ENCODE measurements around the gene FILIP1.

FILIP1 gene

DNA sequence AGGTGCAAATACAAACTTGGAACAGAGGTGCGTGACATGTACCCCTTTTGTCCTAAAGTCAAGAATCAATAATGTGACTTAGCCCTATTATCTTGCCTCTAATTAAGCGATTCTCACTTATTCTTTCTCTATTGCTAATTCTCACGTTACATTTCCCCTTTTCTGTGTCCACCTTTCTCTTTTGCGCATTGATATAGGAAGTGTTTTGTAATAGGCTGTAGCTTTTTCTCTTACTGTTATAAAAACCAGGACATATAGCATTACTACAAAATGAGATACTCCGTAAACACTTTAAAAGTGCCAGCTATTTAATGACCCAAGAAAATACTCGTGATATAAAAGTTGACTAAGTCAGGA, 208.3 kb downstream of the FILIP1 start:
- DNase-seq (ENCODE audit: low read depth) = no peak
- peak overlapping the region; percentile 60 for H3K4me3 ChIP-seq (ENCODE audit: low read depth, low read length)
- TF ChIP-seq, protein P1, sequence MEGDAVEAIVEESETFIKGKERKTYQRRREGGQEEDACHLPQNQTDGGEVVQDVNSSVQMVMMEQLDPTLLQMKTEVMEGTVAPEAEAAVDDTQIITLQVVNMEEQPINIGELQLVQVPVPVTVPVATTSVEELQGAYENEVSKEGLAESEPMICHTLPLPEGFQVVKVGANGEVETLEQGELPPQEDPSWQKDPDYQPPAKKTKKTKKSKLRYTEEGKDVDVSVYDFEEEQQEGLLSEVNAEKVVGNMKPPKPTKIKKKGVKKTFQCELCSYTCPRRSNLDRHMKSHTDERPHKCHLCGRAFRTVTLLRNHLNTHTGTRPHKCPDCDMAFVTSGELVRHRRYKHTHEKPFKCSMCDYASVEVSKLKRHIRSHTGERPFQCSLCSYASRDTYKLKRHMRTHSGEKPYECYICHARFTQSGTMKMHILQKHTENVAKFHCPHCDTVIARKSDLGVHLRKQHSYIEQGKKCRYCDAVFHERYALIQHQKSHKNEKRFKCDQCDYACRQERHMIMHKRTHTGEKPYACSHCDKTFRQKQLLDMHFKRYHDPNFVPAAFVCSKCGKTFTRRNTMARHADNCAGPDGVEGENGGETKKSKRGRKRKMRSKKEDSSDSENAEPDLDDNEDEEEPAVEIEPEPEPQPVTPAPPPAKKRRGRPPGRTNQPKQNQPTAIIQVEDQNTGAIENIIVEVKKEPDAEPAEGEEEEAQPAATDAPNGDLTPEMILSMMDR (IDR thresholded peaks at IDR 0.05; ENCODE audit: low read depth, low read length, missing control alignments) = no peak

DNA sequence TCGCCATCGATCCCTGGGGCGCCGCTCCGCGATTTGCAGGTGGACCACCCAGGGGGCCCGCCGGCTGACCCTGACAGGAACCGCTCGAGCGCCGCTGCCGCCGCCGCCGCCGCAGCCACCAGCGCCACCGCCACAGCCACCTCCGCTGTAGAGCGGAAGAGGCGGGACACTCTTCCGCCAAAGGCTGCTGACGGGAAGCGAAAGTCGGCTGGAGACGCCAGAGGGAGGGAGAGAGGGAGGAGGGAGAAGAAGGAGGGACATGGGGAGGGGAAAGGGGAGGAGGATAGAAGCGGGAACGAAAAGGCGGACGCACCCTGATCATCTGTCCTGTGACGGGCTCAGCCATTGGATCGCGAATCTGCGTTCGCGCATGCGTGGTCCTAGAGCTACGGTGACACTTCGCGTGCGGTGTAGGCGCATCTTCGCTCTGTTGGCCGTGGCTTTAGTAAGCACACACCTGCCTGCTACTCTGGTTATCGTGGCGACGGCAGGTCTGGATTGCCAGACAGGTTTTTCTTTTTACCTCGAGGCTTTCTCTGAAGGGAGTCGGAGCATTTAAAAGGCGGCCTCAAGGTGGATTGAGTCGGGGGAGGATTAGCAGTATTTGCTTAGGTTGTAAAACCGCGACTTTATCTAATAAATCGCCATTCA, 208.8 kb downstream of the FILIP1 start, which contains the start of gene TMEM30A:
Gene TMEM30A, minus strand, starts transcription at position 161 of the 651 bp plus-strand sequence. Its CDS starts 154 bp downstream, at position 7.
- TF ChIP-seq, protein P1 (IDR thresholded peaks at IDR 0.05; ENCODE audit: low read depth, low read length, missing control alignments) = no peak
- peak within 1 kb of the TSS; percentile 60 for H3K4me3 ChIP-seq (ENCODE audit: low read depth, low read length)
- peak; percentile 99 for DNase-seq (ENCODE audit: low read depth)

DNA sequence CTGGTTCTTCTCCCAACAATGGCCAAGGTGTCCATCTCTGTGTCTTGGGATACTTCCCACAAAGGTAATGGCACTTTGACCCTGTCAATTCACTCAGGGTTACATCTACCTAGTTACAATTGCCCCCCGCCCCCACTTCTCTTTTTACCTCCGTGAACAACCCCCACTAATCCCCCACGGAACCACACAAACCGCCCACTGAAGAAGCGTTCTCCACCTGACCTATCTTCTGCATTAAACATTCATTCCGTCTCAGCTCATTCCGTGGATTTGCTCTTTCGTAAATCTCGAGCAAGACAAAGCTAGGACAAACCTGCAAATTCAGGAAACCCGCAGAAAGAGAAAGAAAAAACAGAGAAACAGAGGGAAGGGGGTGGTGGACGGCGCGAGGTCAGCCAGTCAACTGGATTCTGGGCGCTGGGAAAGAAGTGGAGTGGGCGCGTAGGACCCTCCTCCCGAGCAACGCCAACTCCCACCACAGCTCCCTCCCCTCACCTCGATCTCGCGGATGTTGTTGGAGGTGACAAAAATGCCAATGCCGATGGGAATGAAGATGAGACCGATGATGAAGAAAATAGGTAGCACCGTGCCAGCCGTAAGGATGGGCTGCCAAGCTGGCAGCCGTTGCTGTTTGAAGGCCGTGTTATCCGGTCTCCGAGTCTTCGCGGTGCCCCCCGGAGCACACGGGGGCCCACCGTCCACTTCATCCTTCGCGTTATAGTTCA, 209.5 kb downstream of the FILIP1 start:
- TF ChIP-seq, protein P1 (IDR thresholded peaks at IDR 0.05; ENCODE audit: low read depth, low read length, missing control alignments) = no peak
- no peak for DNase-seq (ENCODE audit: low read depth)
- peak overlapping the region; percentile 60 for H3K4me3 ChIP-seq (ENCODE audit: low read depth, low read length)

DNA sequence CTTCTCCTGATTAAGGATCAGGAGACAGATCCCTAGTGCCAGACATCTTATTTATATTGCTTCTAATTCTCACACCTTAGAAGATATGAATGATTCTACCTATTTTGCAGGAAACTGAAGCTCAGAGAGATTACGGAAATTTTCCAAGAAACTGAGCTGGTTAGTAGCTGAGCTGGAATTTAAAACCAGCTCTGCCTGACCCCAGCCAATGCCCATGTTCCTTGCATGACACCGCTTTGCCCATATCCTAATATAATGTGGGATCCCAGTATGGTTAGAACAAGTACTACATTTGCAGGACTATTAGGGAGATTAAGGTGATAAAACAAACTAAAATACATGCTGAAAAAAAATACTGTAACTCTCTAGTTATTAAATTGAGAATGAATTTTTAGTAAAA, 210.9 kb downstream of the FILIP1 start:
- peak overlapping the region; percentile 60 for H3K4me3 ChIP-seq (ENCODE audit: low read depth, low read length)
- TF ChIP-seq, protein P1 (IDR thresholded peaks at IDR 0.05; ENCODE audit: low read depth, low read length, missing control alignments) = no peak
- DNase-seq (ENCODE audit: low read depth) = no peak

DNA sequence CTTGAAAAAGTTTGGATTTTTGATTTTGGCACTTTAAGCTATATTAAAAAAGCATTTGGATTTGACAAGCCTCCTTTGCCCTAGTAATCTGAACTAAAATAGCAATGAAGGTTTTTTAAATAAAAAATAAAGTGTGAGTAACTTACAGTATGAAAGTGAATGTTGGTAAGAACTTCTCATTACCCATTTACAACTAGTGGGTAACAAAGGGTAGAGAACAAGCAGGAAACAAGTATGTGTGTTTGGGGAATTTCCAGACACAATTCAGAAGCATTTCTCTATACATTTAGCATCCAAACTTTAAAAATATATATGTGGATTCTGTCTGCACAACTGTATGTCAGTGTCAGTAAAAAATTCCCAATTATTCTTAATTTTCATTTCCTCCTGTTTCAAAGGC, 211.9 kb downstream of the FILIP1 start:
- DNase-seq (ENCODE audit: low read depth) = no peak
- TF ChIP-seq, protein P1 (IDR thresholded peaks at IDR 0.05; ENCODE audit: low read depth, low read length, missing control alignments) = no peak
- H3K4me3 ChIP-seq (ENCODE audit: low read depth, low read length) = no peak overlapping the region; the same call in 1 of the 2 replicates

DNA sequence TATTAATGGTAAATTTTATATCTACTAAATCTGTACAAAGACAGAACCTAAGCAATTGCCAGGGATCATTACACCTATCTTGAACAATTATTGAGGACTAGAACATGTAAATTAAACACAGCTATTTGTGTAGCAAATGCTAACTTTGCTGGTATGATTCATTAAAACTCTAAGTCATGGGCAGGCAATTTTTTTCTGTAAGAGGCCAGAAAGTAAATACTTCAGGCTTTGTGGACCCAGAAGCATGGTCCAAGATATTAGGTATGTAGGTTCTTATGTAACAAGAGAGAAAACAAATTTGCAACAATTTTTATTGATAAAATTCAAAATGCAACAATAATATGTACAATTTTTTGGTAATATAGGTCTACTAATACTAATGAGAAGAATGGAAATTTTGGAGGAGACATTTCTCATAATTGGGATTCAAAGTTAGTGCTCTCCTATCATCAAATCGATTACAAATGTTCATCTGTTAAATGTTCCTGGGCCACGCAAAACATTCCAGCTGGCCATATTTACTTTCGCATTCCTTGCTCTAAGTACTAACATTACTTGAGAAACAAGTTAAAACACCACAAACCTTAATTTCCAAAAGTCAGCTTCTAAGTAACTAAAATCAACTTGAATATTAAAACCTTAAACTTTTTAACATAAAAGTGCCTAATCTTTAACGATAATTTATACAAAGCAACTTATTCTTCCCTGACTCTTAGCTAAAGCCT, 213.3 kb downstream of the FILIP1 start:
- no peak overlapping the region for H3K4me3 ChIP-seq (ENCODE audit: low read depth, low read length)
- TF ChIP-seq, protein P1 (IDR thresholded peaks at IDR 0.05; ENCODE audit: low read depth, low read length, missing control alignments) = no peak
- DNase-seq (ENCODE audit: low read depth) = no peak

All from GM12864 (cell line).